ENCODE results near the gene KLHL33.
"Not testable (repeated sequence)": the region's sequence is repeated elsewhere in the genome, so short reads cannot be mapped to it uniquely, and the experiment has no call there.

KLHL33 gene

DNA sequence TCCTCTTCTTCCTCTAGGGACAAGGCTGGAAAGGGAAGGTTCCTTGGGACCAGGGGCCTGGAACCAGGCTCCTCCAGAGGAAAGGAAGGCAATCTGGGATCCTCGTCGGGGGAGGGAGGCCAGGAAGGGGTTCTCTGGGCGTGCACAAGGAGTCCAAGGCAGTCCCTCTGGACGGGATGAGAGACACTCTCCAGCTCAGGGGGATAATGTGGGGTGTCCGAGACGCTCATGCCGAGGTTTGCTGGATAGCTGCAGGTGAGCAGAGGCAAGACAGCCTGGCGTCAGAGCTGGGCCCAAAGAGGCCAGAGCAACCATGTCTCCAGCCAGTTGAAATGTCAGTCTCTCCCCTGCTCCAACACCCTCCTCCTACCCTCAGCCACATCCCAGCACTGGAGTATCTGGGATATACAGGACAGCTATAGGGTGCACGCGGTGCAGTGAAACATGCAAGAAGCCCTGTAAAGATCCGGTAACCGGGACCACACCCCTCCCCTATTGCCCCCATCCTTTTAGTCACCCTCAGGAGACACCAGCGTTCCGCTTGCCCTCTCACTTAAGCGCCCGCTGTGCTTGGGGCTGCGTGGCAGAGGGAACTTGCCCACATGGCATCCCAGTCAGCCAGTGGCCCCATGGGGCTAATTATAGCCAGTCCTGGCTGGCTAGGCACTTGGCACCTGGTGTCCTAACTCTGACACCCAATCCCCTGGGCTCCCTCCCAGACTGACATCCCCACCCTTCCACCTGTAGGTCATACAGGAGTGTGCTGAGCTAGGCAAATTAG lies at the start of gene KLHL33:
KLHL33 (minus strand) TSS at position 585 of the 781 bp plus-strand sequence; CDS start at position 230, 355 bp downstream.
- DNase-seq, result no peak

GRCh38 chr14:20482382-20482781 lies 46.4 kb upstream of the KLHL33 start:
- DNase-seq, result peak; percentile 62

DNA sequence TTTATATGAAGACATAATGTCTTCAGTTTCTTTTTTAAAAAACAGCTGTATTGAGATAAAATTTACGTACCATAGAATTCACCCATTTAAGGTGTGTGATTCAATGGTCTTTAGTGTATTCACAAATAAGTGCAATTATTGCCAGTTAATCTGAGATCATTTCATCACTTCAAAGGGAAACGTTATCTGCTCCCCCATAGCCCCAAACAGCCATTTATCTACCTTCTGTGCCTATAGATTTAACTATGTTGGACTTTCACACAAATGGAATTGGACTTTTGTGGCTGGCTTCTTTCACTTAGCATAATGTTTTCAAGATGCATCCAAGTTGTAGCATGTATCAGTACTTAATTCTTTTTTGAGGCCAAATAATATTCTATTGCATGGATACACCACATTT lies 42.9 kb upstream of the KLHL33 start:
- DNase-seq, result no peak

DNA sequence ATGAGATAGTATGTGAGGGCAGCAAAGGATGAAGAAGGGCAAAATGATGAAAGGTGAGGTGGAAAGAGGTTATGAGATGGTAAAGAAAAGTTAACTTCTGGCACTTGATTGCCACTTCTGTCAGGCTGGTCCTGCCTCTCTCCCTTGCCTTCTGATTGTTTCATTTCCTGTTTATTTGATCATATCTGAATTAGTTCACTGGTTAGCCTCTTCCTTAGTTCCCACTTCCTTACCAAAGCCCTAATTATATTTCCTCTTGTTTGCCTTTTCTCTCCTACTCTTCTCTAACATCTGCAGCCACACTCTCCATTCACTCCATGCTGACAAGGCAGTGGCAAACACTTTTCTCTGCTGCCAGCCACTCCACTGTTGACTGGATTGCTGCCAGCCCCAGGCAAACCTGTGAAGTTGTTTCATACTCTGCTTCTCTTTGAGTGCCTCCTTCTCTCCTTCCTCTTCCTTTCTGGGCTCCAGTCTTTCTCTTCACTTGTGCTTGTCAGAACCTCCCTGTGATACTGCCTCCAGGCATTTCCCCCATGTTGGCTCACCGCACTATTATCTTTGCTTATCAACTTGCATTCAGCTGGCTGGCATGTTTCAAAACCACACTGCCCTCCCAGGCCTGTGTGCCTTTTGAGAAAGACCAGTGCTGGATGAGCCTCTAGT lies 41.4 kb upstream of the KLHL33 start:
- DNase-seq, result peak; percentile 99

DNA sequence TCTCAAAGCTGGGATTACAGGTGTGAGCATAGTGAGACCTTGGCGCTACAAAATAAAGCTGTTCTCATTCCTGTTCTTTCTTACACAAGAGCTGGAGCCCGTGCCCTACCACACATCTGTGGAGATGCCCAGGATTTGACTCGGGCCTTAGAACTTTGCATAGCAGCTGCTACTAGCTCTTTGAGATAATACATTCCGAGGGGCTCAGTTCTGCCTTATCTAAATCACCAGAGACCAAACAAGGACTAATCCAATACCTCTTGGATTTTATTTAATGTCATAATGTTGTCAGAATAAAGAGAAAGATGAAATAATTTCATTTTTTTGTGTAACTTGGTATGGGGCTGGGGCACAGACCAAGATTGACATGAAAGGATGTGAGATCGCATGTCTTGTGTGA lies 40.8 kb upstream of the KLHL33 start:
- DNase-seq, result peak; percentile 79

DNA sequence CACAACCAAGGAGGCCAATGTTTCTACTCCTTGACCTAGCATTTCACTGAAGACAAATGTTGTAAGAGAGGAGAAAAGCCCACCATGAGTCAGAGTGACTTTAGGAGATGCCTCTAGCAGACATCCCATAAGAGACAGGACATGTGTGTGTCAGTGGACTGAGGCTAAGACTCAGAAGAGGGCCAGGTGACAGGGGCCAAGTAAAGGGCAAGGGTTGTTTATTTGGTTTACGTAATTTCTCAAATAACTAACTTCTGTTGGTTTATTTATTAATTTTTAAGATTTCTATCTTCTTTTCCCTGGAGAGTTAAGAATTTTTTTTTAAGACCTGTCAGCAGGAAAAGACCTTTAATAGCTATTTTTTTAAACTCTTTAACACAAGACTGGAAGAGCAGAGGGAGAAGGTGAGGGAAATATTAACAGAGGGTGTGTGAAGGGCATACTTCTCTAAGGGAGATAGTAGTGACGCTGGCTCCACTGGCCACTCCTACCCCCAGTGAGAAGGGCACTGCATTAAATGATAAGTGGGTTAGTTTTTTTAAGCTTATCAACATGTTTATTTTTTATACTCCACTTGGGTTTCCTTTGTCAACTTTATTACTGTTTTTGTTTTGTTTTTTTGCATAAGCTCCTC lies 36.7 kb upstream of the KLHL33 start:
- peak; percentile 58 for DNase-seq

DNA sequence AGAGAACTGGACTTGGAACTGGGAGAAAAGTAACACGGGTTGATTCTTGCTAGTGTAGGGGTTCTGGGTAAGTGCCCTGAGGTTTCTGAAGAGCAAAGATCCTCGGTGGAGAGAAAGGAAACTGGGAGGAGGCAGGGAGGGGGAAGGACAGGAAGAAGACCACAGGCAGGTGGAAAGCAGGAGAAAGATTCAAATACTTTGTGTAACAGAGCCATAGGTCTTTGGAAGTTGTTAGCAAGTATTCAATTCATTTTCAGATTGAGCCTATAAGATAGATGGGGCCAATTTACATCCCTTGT lies 34.6 kb upstream of the KLHL33 start:
- no peak for DNase-seq

GRCh38 chr14:20469890-20470602 lies 34.1 kb upstream of the KLHL33 start:
- DNase-seq, result peak; percentile 84

DNA sequence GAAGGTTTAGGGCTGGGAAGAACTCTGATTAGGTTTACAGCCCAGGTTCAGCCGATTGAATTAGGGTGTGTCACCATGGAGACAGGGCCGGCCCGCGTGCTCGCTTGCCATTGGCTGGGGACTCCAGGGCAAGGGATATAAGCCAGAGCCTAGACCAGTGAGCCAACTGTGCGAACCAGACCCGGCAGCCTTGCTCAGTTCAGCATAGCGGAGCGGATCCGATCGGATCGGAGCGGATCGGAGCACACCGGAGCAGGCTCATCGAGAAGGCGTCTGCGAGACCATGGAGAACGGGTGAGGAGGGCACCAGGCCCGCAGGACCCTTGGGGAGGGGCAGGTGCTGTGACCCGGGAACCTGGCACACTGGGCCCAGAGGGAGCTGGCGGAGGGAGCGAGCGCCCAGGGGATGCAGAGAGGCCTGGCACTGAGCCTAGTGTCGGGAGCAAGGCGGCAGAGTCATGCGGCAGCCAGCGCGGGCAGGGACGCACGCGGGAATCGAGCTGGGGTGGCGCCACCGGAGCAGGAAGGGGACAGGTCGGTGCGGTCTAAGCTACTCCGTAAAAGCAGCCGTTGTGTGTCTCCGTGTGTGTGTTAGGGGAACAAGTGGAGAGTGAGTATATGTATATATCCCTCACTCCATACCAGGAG lies 33.4 kb upstream of the KLHL33 start, which contains the start of gene PNP:
PNP (plus strand) TSS at position 165 of the 648 bp plus-strand sequence; CDS start at position 284, 119 bp downstream.
- DNase-seq, result peak; percentile 97

DNA sequence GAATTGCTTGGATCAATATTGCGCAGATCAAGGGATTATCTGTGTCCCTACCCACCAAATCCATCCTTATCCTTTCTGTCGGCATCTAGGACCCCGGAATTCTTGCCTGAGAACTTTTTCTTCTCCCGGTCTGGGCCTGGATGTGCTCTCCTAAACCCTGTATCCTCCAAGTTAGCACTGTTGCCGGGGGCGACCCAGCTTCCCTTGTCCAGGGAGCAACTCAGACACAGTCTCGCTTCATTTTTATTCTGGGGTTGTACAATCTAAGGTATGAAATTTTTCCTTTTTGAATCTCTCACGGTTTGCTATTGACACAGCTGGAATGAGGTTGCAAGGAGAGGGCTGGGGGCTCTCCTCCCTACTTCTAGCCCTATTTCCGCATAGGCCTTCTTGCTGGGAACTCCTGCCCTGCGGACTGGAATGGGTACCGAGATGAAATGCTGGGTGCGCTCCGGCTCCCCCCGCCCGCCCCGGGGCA lies 32.8 kb upstream of the KLHL33 start:
- DNase-seq, result no peak

- peak; percentile 100 for DNase-seq
Measured at GRCh38 chr14:20461225-20462141, 25.5 kb upstream of the KLHL33 start, which contains the start of gene PIP4P1. Gene PIP4P1, minus strand, starts transcription at chr14:20461434. Its CDS starts 109 bp downstream, at chr14:20461325.

DNA sequence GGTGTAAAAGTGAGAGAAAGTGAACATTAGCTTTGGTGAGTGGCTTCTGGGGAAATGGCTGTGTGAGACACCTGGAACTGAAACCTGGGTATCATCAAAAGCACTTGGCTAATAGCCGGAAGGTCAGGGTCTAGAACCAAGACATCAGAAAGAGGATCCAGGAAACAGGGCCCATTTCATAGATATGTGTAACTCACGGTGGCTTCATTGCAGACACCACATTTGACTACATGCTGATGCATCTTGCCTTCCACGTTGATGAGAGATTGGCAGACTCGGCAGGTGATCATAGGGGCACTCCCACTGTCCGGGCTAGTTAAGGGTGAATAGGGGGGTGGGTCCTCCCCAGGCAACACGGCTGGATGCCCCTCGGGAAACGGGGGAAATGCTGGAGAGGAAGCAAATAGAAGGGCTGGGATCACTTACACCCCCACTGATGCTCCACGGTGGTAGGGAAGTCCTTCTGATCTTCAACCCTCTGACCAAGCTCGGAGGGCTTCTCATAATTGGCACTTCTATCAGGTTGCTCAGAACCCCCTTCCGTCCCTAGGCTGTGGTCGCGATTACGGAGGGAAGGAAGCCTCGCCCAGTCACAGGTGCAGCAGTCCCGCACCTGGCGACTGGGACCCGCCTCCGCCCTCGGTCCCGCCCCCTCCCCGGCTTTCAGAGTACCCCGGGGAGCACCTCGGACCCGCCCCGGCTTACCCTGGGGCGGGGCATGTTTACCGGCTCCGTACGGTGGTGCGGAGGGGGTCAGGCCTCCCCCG lies 24.7 kb upstream of the KLHL33 start:
- peak; percentile 43 for DNase-seq

GRCh38 chr14:20458031-20458789 lies 22.2 kb upstream of the KLHL33 start:
- no peak for DNase-seq

GRCh38 chr14:20456971-20457370 lies 21.0 kb upstream of the KLHL33 start:
- DNase-seq, result peak; percentile 41

- peak; percentile 97 for DNase-seq
Measured at GRCh38 chr14:20455355-20456300, 19.7 kb upstream of the KLHL33 start.

DNA sequence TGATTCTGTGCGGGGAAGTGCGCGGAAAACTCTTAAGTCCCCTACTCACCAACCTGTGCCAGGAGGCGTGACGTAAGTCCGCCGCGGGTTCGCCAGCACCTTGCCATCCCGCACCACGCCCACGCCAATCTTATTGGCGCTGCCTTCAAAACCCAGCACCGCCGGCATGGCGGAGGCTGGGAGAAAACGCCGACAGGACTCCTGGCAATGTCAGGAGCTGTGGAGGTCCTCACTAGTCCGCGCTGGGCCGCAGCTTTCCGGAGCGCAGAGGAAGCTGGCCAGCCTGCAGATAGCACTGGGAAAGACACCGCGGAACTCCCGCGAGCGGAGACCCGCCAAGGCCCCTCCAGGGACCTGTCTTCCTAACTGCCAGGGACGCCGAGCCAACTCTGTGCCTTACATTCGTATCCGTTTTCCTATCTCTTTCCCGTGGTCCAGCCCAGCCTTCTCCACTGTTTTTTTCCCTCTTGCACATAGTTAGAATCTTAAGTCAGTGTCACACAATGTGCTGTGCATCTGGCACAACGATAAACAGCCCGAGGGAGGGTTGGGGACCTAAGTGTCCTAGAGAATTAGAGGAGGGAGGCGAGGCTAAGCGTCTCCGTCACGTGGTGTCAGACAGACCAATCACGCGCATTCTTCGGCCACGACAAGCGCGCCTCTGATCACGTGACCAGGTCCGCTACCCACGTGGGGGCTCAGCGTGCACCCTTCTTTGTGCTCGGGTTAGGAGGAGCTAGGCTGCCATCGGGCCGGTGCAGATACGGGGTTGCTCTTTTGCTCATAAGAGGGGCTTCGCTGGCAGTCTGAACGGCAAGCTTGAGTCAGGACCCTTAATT lies 18.8 kb upstream of the KLHL33 start, which contains the start of the genes APEX1 and OSGEP:
APEX1 (plus strand) TSS at position 711 of the 839 bp plus-strand sequence. CDS start 420 bp downstream, outside the sequence.
OSGEP (minus strand) TSS at position 297 of the 839 bp plus-strand sequence; CDS start at position 168, 129 bp downstream.
- DNase-seq, result peak; percentile 100

- not testable (repeated sequence) for DNase-seq
Measured at GRCh38 chr14:20452831-20453230, 16.9 kb upstream of the KLHL33 start.

Measured in hematopoietic multipotent progenitor cell treated with erythropoietin and hydrocortisone succinate and interleukin-3 and kit ligand, for 4 days (in vitro differentiated cells).